GM12801 (cell line): ENCODE measurements around the gene LCP2.

Experiments
- TF ChIP-seq, protein P1 (sequence below): IDR thresholded peaks from one replicate; pipeline ENCODE4 v1.5.1; 2011; ENCODE audit warnings: control low read depth; ENCODE audit not compliant: insufficient read length; ENCODE audit errors: extremely low read depth

The LCP2 gene

DNA sequence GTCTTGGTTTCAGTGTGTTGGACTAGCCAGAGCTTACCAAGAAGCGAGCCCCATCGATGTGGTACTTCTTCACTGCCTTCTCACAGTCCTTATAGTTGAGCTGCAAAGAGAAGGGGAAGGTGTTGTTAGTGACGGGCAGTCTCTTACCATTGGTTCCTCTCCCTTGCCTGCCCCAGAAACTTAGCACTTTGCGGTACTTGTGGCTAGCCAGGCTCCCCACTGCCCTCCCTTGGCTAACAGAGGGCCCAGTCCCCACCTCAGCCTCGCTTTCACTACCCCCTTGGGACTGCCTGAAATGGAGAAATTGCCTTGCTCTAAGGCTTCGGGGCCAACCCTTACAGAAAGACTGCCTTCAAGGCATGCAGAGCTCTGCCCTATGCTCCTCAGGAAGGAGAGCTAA, 4.3 kb downstream of the LCP2 start:
- TF ChIP-seq, protein P1, sequence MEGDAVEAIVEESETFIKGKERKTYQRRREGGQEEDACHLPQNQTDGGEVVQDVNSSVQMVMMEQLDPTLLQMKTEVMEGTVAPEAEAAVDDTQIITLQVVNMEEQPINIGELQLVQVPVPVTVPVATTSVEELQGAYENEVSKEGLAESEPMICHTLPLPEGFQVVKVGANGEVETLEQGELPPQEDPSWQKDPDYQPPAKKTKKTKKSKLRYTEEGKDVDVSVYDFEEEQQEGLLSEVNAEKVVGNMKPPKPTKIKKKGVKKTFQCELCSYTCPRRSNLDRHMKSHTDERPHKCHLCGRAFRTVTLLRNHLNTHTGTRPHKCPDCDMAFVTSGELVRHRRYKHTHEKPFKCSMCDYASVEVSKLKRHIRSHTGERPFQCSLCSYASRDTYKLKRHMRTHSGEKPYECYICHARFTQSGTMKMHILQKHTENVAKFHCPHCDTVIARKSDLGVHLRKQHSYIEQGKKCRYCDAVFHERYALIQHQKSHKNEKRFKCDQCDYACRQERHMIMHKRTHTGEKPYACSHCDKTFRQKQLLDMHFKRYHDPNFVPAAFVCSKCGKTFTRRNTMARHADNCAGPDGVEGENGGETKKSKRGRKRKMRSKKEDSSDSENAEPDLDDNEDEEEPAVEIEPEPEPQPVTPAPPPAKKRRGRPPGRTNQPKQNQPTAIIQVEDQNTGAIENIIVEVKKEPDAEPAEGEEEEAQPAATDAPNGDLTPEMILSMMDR: no peak

DNA sequence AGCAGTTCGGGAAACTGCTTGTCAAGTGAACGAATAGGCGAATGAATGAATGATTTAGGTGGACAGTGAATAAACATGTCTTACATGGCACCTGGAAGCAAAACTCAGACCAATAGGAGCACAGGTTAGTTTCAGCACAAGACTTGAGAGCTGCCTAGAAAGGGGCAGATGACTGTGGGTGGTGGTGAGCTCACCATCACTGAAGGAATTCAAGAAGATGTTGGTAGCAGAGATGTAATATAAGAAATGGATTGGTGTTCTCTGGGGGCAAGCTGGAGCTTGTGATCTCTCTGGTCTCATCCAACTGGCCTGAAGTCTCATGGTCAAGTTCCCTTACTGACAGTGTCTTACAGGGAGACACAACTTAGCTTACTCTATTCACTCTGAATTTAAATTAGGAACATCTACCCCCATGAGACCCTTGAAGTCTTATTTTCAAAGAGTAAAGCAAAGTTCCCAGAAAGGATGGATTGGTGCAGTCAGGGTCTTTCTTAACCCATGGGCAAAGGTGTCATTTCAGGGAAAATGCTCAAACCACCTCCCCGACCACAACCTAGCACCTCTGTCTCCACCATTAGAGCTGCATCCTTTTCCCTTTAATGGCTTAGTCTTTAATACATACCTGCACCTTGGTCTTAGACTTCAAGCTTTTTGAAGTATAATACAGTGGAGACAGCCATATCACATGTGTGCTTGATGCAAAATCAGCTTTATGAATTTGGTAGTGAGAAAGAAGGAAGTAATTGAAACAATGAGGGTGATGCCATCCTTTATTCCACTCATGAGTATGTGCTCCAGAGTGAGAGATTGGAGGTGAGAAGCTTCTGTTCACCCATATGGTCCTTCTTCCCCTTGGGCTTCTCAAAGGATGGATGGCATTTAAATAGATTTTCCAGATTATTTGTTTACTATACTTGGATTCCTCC, 5.1 kb downstream of the LCP2 start:
- TF ChIP-seq, protein P1: no peak

DNA sequence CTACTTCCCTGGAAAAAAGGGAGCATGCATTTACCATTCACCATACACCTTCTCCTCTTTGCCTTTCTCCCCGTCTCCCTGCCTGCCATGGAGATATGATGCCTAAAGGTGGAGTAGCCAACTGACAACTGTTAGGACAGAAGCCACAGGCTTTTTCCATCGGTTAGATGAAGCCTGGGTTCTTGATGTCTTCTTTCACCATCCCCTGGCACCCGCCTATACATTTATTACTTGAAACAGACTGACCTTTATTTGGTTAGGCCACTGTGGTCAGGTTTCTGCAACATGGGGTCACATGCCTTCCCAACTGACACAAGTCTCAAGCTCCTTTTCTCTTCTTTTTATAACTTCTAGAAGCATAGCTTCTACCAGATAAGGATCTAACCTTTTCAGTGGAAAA, 7.1 kb downstream of the LCP2 start:
- TF ChIP-seq, protein P1: no peak

DNA sequence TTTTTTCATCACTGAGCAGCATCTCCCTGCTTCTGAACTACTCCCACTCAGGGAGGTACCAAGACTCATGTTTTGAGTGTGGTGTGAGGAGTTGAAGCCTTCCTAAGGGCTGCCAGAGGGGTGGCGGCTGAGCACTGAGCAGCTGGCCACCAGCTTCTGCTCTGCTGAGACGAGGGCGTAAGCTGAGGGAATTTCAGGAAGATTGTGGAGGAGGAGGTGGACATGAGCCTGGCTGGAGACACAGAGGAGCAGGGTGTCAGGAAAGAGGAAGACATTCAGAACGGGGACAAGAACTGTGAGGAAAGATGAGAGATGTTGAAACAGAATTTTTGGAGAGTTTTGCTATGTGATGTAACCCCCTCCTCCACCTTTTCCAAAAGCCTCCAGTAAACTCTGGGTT, 7.8 kb downstream of the LCP2 start:
- TF ChIP-seq, protein P1: no peak

DNA sequence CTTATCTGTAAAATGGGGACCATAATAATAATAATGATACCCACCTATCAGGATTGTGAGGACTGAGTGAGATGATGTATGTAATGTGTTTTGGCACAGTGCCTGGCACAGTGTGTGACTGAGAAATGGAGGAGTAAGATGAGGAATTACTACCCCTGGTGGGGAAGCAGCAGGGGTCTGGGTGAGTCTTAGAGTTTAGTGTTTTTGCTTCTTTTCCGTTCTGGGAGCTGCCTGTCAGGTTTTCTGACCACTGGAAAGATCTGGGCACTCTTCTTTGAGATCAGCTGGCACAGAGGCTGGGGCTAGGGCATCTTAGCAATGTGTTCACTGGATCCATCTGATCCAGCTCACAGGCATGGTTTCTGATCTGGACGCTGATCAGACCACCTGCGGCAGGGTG, 8.5 kb downstream of the LCP2 start:
- TF ChIP-seq, protein P1: no peak

DNA sequence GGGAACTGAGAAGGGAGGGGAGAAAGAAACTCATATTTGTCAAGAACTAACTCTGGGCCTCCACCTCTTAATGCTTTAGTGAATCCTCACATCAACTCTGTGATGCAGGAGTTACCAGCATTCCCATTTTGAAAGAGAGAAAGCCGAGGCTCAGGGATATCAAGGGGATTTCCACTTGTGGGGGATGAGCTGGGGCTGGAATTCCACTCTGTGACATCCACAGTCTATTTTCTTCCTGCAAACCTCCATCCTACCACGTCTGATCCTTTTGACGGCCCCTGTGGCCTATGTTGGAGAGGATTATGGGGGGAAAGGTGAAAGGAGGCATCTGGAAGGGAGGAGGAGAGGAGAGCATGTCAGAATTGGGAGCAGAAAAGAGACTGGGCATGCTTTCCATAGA, 9.0 kb downstream of the LCP2 start:
- TF ChIP-seq, protein P1: no peak

DNA sequence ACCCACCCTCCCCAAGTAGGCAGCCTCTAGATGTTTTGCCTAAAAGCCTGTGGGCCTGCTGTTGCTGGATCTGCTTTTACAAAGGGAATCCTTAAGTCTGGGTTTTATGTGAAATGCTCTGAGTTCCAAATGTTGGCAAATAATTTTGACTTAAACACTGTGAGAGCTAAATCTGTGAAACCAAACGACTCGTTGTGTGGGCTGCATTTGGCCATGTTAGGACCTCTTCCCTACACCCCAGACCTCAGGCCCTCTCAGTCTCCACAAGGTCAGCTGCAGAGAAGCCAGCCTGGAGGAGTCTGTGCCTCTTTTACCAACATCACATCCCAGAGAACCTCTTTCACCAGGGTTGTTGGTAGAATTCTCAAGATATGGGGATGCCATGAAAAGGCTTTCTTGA, 9.4 kb downstream of the LCP2 start:
- TF ChIP-seq, protein P1: no peak
